ENCODE measurements around the gene THEMIS2.

- TF ChIP-seq POLR2A (IDR thresholded peaks at IDR 0.05; ENCODE audit: low read length) = no peak
- no peak for TF ChIP-seq GATA1 (IDR thresholded peaks at IDR 0.05; ENCODE audit: low read depth, low read length)
Measured at GRCh38 chr1:27865821-27866220, 6.5 kb upstream of the THEMIS2 start.
